Panc1 (cell line): Measurements from ENCODE around the gene SMARCA1. TPM values are rescaled to one million over a fixed set of nuclear protein-coding genes. Genes with fewer than 3 reads are reported as not detected.

Experiments used
- ATAC-seq: fragments of 200-7000 bp; cut with Tn5 transposase; 2 replicates; pipeline ENCODE4 v1.9.1; 2020; ENCODE audit warnings: mild to moderate bottlenecking, moderate library complexity
- BruUV-seq: library from RNA; stranded (reverse); fragments of 400-500 nt; replicated peaks from 2 replicates; lab custom pipeline; 2021; lab: Mats Ljungman, UMichigan
- CTCF ChIA-PET: fragments of 300-600 bp; sonication (Branson Sonifier 250); formaldehyde crosslinking; loops from one replicate; lab custom pipeline; 2022; ENCODE audit warnings: antibody characterized with exemption; lab: Charles Lee
- POLR2A ChIA-PET: fragments of 300-600 bp; sonication (Branson Sonifier 250); formaldehyde crosslinking; loops from one replicate; lab custom pipeline; 2022; ENCODE audit warnings: antibody characterized with exemption; lab: Charles Lee
- DNase-seq: peaks from one replicate; pipeline ENCODE4 v3.0.0-alpha.2; 2010; ENCODE audit warnings: low read depth, low spot score
- H3K27ac ChIP-seq: 2 replicates; pipeline ENCODE4 v1.5.1; 2011; ENCODE audit warnings: mild to moderate bottlenecking, low read length, inconsistent platforms
- H3K27me3 ChIP-seq: fragments of 200-500 bp; sonication (Bioruptor generic); 2 replicates; pipeline ENCODE4 v1.6.0; 2014; ENCODE audit warnings: low read length, inconsistent platforms; ENCODE audit not compliant: control insufficient read depth, insufficient read depth
- H3K36me3 ChIP-seq: fragments of 200-500 bp; sonication (Bioruptor generic); 2 replicates; pipeline ENCODE4 v1.5.1; 2014; ENCODE audit warnings: inconsistent platforms, mild to moderate bottlenecking, low read length, moderate library complexity; ENCODE audit not compliant: control insufficient read depth, insufficient read depth
- H3K4me1 ChIP-seq: 2 replicates; pipeline ENCODE4 v1.5.1; 2011; ENCODE audit warnings: inconsistent platforms, mild to moderate bottlenecking, low read length, moderate library complexity; ENCODE audit not compliant: control insufficient read depth, insufficient read depth
- H3K4me3 ChIP-seq, 2 experiments: 2 replicates each; pipeline ENCODE4 v1.5.1; 2011 to 2012; ENCODE audit warnings: low read depth in 2 of 2, low read length in 2 of 2, mild to moderate bottlenecking in 2 of 2, inconsistent platforms in 1 of 2, moderate library complexity in 1 of 2
- H3K9me3 ChIP-seq: fragments of 200-500 bp; sonication (Bioruptor generic); 2 replicates; pipeline ENCODE4 v1.5.1; 2014; ENCODE audit warnings: low read depth, mild to moderate bottlenecking, inconsistent platforms, low read length, moderate library complexity; ENCODE audit not compliant: control insufficient read depth, insufficient read depth
- POLR2AphosphoS5 ChIP-seq: IDR thresholded peaks from 2 replicates; pipeline ENCODE4 v1.6.1; 2012; ENCODE audit warnings: mild to moderate bottlenecking, low read depth, low read length, moderate library complexity
- SIN3A ChIP-seq: IDR thresholded peaks from 2 replicates; pipeline ENCODE4 v1.6.1; 2012; ENCODE audit warnings: low read depth, mild to moderate bottlenecking, low read length, moderate library complexity, borderline replicate concordance; ENCODE audit not compliant: insufficient read depth
- TCF7L2 ChIP-seq: IDR thresholded peaks from 2 replicates; pipeline ENCODE4 v1.6.1; 2011; ENCODE audit warnings: mild to moderate bottlenecking, low read depth, low read length, inconsistent platforms
- in situ Hi-C: cut with HindIII; loops from 2 replicates; pipeline ENCODE4 v1.10.0; 2016; ENCODE audit warnings: low sequenced_read_pairs, low pct_unique_long_range_greater_than_20kb
- intact Hi-C: fragments of 100-400 bp; cut with micrococcal nuclease; formaldehyde crosslinking; loops from one replicate; pipeline ENCODE4 v1.10.0; 2022; ENCODE audit not compliant: unreplicated experiment
- total RNA-seq: library from RNA; stranded (reverse); gene quantifications from one replicate; pipeline ENCODE4 v1.2.1, GENCODE V29; 2021; ENCODE audit not compliant: unreplicated experiment
- TF ChIP-seq, protein P1 (sequence below): fragments of 450-650 bp; IDR thresholded peaks from 2 replicates; pipeline ENCODE4 v1.5.1; 2017; ENCODE audit warnings: mild to moderate bottlenecking
- TF ChIP-seq, protein P2 (sequence below), 2 experiments: IDR thresholded peaks; 2 replicates each; pipeline ENCODE4 v1.6.1; 2011 to 2012; ENCODE audit warnings: low read depth in 2 of 2, control low read depth in 1 of 2, low read length in 1 of 2, mild to moderate bottlenecking in 1 of 2, moderate library complexity in 1 of 2; ENCODE audit not compliant: insufficient read depth in 1 of 2

Gene SMARCA1
- total RNA-seq, 1 experiment from 2014 or later: 130 TPM

DNA sequence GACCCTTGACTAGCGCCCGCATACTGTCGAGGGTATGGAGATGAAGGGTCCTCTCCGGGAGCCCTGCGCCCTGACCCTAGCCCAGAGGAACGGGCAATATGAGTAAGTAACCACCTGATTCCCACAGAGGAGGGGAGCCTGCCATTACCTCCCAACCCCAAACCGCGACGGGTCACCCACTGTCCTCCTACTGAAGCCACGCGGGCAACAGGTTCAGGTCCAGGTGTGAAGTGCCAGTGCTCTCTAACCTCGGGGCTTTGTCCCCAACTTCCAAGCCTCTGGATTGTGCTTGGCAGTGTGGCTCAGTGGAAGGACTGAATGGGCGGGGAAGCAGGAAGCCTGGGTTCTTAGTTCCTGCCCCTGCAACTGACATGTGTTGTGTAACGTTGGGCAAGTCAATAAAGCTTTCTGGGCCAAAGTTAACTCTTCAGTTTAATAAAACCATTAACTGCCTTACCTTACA, 17.5 kb upstream of the SMARCA1 start:
- no peaks in the 10 kb centered on the region for H3K36me3 ChIP-seq
- intact Hi-C loops (no loop called here), in situ Hi-C loops (no loop called here)
- TF ChIP-seq, protein P1, sequence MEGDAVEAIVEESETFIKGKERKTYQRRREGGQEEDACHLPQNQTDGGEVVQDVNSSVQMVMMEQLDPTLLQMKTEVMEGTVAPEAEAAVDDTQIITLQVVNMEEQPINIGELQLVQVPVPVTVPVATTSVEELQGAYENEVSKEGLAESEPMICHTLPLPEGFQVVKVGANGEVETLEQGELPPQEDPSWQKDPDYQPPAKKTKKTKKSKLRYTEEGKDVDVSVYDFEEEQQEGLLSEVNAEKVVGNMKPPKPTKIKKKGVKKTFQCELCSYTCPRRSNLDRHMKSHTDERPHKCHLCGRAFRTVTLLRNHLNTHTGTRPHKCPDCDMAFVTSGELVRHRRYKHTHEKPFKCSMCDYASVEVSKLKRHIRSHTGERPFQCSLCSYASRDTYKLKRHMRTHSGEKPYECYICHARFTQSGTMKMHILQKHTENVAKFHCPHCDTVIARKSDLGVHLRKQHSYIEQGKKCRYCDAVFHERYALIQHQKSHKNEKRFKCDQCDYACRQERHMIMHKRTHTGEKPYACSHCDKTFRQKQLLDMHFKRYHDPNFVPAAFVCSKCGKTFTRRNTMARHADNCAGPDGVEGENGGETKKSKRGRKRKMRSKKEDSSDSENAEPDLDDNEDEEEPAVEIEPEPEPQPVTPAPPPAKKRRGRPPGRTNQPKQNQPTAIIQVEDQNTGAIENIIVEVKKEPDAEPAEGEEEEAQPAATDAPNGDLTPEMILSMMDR: no peak
- TF ChIP-seq, protein P2, sequence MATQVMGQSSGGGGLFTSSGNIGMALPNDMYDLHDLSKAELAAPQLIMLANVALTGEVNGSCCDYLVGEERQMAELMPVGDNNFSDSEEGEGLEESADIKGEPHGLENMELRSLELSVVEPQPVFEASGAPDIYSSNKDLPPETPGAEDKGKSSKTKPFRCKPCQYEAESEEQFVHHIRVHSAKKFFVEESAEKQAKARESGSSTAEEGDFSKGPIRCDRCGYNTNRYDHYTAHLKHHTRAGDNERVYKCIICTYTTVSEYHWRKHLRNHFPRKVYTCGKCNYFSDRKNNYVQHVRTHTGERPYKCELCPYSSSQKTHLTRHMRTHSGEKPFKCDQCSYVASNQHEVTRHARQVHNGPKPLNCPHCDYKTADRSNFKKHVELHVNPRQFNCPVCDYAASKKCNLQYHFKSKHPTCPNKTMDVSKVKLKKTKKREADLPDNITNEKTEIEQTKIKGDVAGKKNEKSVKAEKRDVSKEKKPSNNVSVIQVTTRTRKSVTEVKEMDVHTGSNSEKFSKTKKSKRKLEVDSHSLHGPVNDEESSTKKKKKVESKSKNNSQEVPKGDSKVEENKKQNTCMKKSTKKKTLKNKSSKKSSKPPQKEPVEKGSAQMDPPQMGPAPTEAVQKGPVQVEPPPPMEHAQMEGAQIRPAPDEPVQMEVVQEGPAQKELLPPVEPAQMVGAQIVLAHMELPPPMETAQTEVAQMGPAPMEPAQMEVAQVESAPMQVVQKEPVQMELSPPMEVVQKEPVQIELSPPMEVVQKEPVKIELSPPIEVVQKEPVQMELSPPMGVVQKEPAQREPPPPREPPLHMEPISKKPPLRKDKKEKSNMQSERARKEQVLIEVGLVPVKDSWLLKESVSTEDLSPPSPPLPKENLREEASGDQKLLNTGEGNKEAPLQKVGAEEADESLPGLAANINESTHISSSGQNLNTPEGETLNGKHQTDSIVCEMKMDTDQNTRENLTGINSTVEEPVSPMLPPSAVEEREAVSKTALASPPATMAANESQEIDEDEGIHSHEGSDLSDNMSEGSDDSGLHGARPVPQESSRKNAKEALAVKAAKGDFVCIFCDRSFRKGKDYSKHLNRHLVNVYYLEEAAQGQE (IDR thresholded peaks at IDR 0.05; ENCODE audit: insufficient read depth in 1 of 2, low read depth in 2 of 2, low read length in 1 of 2): no peak
- TF ChIP-seq SIN3A (no peak), TCF7L2 (no peak), POLR2AphosphoS5 (no peak)
- BruUV-seq: no TSS peak
- CTCF ChIA-PET: no interaction called here
- H3K9me3 ChIP-seq: no peaks in the 10 kb centered on the region
- POLR2A ChIA-PET: no interaction called here
- ATAC-seq (peak; percentile 68), DNase-seq (no peak)
- H3K27ac ChIP-seq: peak overlapping the region; percentile 85
- peaks cover 15% of the 10 kb centered on the region for H3K4me1 ChIP-seq
- H3K27me3 ChIP-seq: no peaks in the 10 kb centered on the region
- peak overlapping the region; percentile 71 to 84 for H3K4me3 ChIP-seq

DNA sequence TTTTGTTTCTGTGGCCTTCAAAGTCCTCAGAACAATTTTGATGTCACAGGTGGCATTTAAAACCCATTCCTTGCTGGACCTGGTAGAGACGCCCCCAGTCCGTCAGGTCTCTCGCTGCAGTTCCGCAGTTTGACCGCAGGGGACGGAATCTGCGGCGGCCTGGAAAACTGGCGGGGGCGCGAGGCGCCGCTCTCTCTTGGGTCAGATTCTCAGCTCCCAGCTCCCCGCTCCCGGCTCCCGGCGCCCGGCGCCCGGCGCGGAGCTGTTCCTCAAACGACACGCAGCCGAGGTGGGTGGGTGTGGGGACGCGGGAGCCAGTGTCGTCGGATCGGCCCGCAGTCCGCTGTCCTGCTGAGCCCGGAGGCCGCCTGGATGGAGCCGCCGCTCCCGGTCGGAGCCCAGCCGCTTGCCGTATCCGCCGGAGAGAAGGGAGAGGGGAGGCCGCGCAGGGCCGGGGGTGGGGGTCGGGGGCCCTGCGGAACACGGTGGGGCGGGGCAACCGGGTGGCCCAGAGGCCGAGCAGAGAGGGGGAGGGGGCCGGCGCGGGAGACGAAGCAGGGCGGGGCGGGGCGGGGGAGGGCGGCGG, 16.9 kb upstream of the SMARCA1 start, which contains the start of gene OCRL:
Gene OCRL, plus strand, starts transcription at position 192 of the 586 bp plus-strand sequence. Its CDS starts 181 bp downstream, at position 373.
- Histone ChIP-seq H3K4me3 (peak within 1 kb of the TSS; percentile 71 to 84), H3K36me3 (no peaks in the 10 kb centered on the region), H3K27ac (peak within 1 kb of the TSS; percentile 85), H3K4me1 (peaks cover 15% of the 10 kb centered on the region), H3K9me3 (no peaks in the 10 kb centered on the region), H3K27me3 (no peaks in the 10 kb centered on the region)
- no TSS peak for BruUV-seq
- DNase-seq (peak; percentile 38), ATAC-seq (peak; percentile 98)
- CTCF ChIA-PET: no interaction called here
- TF ChIP-seq POLR2AphosphoS5 (peak; percentile 73), TCF7L2 (no peak), SIN3A (no peak)
- TF ChIP-seq, protein P1: peak; percentile 89
- TF ChIP-seq, protein P2 (IDR thresholded peaks at IDR 0.05; ENCODE audit: insufficient read depth in 1 of 2, low read depth in 2 of 2, low read length in 1 of 2): no peak
- intact Hi-C loops (no loop called here), in situ Hi-C loops (no loop called here)
- POLR2A ChIA-PET: no interaction called here
